ENCODE data around the gene TRIM38. TPM values are rescaled to one million over a fixed set of nuclear protein-coding genes. Genes with fewer than 3 reads are reported as not detected.

Gene TRIM38
- total and polyA plus RNA-seq, 2 donors (not counting 3 experiments of a cell fraction or from before 2014, with no cell fraction given), result 5.1 to 13.2 TPM

DNA sequence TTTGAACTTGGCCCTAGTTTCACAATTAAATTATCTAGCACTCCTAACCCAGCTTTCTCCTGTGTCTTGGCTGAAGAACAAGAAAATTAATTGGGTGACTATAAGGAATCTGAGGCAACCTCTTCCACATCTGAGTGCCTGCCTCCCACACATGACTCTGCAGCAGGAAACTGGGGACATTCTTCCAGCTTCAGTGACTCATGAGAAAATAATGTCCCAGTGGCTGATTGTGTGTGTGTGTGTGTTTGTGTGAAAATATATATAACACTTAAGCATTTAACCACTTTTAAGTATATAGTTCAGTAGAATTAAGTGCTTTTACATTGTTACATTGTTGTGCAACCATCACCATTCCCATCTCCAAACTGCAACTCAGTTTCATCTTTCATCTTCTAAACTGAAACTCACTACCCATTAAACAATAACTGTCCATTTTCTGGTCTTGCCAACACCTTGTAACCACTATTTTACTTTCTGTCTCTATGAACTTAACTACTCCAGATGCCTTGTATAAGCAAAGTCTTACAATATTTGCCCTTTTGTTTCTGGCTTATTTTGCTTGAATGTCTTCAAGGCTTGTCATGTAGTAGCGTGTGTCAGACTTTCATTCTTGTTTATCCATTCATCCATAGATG is 8.7 kb downstream of the TRIM38 start:
- CTCF ChIA-PET, result interaction anchor here (1.0 to 1.3 kb wide), 3 partner anchors 8 to 21 kb away, joined by 4 to 15 read pairs (median 4); no protein-coding TSS in a partner anchor
- peak overlapping the region in 1 of 3 experiments; percentile 23 for H3K4me3 ChIP-seq (replicated peaks in 1 of 3; ENCODE audit: insufficient read depth in 1 of 3, low read depth in 1 of 3, low read length in 3 of 3)
- H2AFZ ChIP-seq (ENCODE audit: low read depth, low read length), result no peak overlapping the region
- H3K4me1 ChIP-seq (ENCODE audit: control insufficient read depth, extremely low read depth, insufficient read depth, low read length), result peaks cover 25% of the 10 kb centered on the region
- peaks cover 31 to 46% of the 10 kb centered on the region in 2 experiments for H3K36me3 ChIP-seq (ENCODE audit: control insufficient read depth in 2 of 2, extremely low read depth in 1 of 2, insufficient read depth in 2 of 2, low read length in 2 of 2)
- intact Hi-C loops (cut with micrococcal nuclease), result loop anchor here (1.0 kb wide), 2 partner anchors 9 to 21 kb away; partner anchors contain the start of gene TRIM38
- H3K27me3 ChIP-seq (ENCODE audit: control insufficient read depth in 2 of 2, insufficient read depth in 2 of 2, low read length in 2 of 2), result no peaks in the 10 kb centered on the region
- H3K9me3 ChIP-seq (replicated peaks; ENCODE audit: control insufficient read depth, insufficient read depth, low read length), result no peaks in the 10 kb centered on the region
- H3K9ac ChIP-seq (replicated peaks; ENCODE audit: extremely low read depth, insufficient read depth, low read length), result peak overlapping the region; percentile 70
- TF ChIP-seq JUN (IDR thresholded peaks at IDR 0.05; ENCODE audit: borderline replicate concordance, insufficient read depth, insufficient read length, low read depth) (peak; percentile 94), POLR2AphosphoS5 (IDR thresholded peaks at IDR 0.05; ENCODE audit: insufficient read depth, low read depth, low read length) (no peak), FOS (IDR thresholded peaks at IDR 0.05; ENCODE audit: borderline replicate concordance, insufficient read depth, low read length) (peak; percentile 93)
- TF ChIP-seq, protein P1, sequence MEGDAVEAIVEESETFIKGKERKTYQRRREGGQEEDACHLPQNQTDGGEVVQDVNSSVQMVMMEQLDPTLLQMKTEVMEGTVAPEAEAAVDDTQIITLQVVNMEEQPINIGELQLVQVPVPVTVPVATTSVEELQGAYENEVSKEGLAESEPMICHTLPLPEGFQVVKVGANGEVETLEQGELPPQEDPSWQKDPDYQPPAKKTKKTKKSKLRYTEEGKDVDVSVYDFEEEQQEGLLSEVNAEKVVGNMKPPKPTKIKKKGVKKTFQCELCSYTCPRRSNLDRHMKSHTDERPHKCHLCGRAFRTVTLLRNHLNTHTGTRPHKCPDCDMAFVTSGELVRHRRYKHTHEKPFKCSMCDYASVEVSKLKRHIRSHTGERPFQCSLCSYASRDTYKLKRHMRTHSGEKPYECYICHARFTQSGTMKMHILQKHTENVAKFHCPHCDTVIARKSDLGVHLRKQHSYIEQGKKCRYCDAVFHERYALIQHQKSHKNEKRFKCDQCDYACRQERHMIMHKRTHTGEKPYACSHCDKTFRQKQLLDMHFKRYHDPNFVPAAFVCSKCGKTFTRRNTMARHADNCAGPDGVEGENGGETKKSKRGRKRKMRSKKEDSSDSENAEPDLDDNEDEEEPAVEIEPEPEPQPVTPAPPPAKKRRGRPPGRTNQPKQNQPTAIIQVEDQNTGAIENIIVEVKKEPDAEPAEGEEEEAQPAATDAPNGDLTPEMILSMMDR (IDR thresholded peaks at IDR 0.05; ENCODE audit: extremely low read depth in 1 of 2, insufficient read depth in 1 of 2, low read depth in 1 of 2, low read length in 2 of 2), result no peak
- TF ChIP-seq, protein P2, sequence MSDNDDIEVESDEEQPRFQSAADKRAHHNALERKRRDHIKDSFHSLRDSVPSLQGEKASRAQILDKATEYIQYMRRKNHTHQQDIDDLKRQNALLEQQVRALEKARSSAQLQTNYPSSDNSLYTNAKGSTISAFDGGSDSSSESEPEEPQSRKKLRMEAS (IDR thresholded peaks at IDR 0.05; ENCODE audit: insufficient read depth, insufficient read length), result no peak
- peak; percentile 90 for DNase-seq (ENCODE audit: low read depth, low spot score)
- peak overlapping the region; percentile 89 for H3K27ac ChIP-seq (ENCODE audit: insufficient read depth, low read depth, low read length)
- peaks cover 13% of the 10 kb centered on the region for H3K79me2 ChIP-seq (ENCODE audit: control insufficient read depth, insufficient read depth, low read length)
- POLR2A ChIA-PET, result interaction anchor here (0.6 to 0.9 kb wide), 2 partner anchors 35 to 49 kb away, joined by 3 to 4 read pairs; a partner anchor contains a TSS
- no peaks in the 10 kb centered on the region for H4K20me1 ChIP-seq (replicated peaks; ENCODE audit: control insufficient read depth, extremely low read depth, insufficient read depth, low read length)
- dilution Hi-C loops (cut with MboI; ENCODE audit: extremely low pct_ligation_motif_present, low sequenced_read_pairs), result no loop called here
- H3K4me2 ChIP-seq (ENCODE audit: insufficient read depth, low read length), result peak overlapping the region; percentile 85
- no peaks in the 10 kb centered on the region for H3K9me1 ChIP-seq (replicated peaks; ENCODE audit: control insufficient read depth, extremely low read depth, insufficient read depth, low read length)
- BruUV-seq (replicated peaks), result no TSS peak
- peak; percentile 99 for FAIRE-seq

All from endothelial cell of umbilical vein (primary cell).